Lower lobe of right lung (tissue), 2 donors: ENCODE measurements around the gene AKAP10. TPM values are rescaled to one million over a fixed set of nuclear protein-coding genes. Genes with fewer than 3 reads are reported as not detected.

ENCODE experiments used
- ATAC-seq, 2 donors: fragments of 200-7000 bp; cut with Tn5 transposase; one replicate each; pipeline ENCODE4 v1.9.1; 2020 to 2022; ENCODE audit warnings: mild to moderate bottlenecking in 2 of 2, moderate library complexity in 2 of 2
- DNase-seq: peaks from one replicate; pipeline ENCODE4 v3.0.0-alpha.2; 2020
- H3K27ac ChIP-seq: fragments of 200-600 bp; one replicate; pipeline ENCODE4 v1.8.0; 2022
- H3K27me3 ChIP-seq: fragments of 200-600 bp; one replicate; pipeline ENCODE4 v1.8.0; 2022; ENCODE audit warnings: low read depth
- H3K36me3 ChIP-seq: fragments of 200-600 bp; one replicate; pipeline ENCODE4 v1.8.0; 2022; ENCODE audit warnings: mild to moderate bottlenecking
- H3K4me1 ChIP-seq: fragments of 200-600 bp; one replicate; pipeline ENCODE4 v1.8.0; 2022
- H3K4me3 ChIP-seq: fragments of 200-600 bp; one replicate; pipeline ENCODE4 v1.8.0; 2022; ENCODE audit warnings: mild to moderate bottlenecking
- H3K9me3 ChIP-seq: fragments of 200-600 bp; one replicate; pipeline ENCODE4 v1.8.0; 2022
- intact Hi-C: fragments of 100-400 bp; cut with DNase I; formaldehyde crosslinking; loops from one replicate; pipeline ENCODE4 v1.11.0; 2022
- total RNA-seq: library from RNA; stranded (reverse); fragmentation: NEBNext Ultra II Directional; extraction: Animal tissue kit (Norgen Biotek cat#: 25700); gene quantifications from one replicate; pipeline ENCODE4 v1.2.1, GENCODE V29; 2021
- TF ChIP-seq, protein P1 (sequence below): fragments of 200-600 bp; IDR thresholded peaks from one replicate; pipeline ENCODE4 v1.8.0; 2022; ENCODE audit warnings: antibody characterized with exemption, mild to moderate bottlenecking
- donor health status: DM: no; HTN: yes; CAD: no; lungs with severe emphysema.

The AKAP10 gene
- total RNA-seq, 1 donor from 2014 or later = 38.1 TPM

DNA sequence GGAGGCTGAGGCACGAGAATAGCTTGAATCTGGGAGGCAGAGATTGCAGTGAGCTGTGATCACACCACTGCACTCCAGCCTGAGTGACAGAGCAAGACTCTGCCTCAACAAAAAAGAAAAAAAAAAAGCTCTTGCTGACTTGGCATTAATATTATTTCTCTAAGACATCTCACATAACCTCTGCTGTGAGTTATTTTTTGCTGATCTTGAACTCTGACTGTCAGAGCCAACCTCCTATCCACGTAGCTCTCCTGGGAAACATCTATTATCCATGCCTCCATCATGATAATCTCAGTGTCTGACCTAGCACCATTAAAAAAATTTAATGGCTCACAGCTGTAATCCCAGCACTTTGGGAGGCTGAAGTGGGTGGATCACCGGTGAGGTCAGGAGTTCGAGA, 97.2 kb downstream of the AKAP10 start:
- Histone ChIP-seq H3K4me3 (no peak overlapping the region), H3K36me3 (no peaks in the 10 kb centered on the region), H3K9me3 (no peaks in the 10 kb centered on the region), H3K27me3 (no peaks in the 10 kb centered on the region), H3K27ac (no peak overlapping the region), H3K4me1 (peaks cover 14% of the 10 kb centered on the region)
- TF ChIP-seq, protein P1, sequence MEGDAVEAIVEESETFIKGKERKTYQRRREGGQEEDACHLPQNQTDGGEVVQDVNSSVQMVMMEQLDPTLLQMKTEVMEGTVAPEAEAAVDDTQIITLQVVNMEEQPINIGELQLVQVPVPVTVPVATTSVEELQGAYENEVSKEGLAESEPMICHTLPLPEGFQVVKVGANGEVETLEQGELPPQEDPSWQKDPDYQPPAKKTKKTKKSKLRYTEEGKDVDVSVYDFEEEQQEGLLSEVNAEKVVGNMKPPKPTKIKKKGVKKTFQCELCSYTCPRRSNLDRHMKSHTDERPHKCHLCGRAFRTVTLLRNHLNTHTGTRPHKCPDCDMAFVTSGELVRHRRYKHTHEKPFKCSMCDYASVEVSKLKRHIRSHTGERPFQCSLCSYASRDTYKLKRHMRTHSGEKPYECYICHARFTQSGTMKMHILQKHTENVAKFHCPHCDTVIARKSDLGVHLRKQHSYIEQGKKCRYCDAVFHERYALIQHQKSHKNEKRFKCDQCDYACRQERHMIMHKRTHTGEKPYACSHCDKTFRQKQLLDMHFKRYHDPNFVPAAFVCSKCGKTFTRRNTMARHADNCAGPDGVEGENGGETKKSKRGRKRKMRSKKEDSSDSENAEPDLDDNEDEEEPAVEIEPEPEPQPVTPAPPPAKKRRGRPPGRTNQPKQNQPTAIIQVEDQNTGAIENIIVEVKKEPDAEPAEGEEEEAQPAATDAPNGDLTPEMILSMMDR = no peak
- intact Hi-C loops = no loop called here
- DNase-seq (no peak), ATAC-seq (no peak)

DNA sequence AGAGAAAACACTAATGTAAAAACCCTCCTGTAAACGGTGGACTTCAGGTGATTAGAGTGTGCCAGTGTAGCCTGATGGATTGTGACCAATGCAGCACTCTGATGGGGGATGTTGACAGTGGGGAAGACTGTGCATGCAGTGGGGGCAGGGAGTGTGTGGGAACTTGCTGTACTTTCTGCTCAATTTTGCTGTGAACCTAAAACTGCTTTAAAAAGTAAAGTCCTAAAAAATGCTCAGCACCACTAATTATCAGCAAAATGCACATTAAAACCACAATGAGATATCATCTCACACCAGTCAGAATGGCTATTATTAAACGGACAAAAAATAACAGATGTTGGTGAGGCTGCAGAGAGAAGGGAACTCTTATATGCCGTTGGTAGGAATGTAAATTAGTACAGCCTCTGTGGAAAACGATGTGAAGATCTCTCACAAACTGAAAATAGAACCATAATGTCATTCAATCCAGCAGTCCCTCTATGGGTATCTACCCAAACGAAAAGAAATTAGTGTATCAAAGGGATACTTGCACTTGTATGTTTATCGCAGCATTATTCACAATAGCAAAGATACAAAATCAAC, 100.2 kb downstream of the AKAP10 start:
- intact Hi-C loops = no loop called here
- Histone ChIP-seq H3K27ac (no peak overlapping the region), H3K36me3 (no peaks in the 10 kb centered on the region), H3K4me3 (no peak overlapping the region), H3K27me3 (no peaks in the 10 kb centered on the region), H3K9me3 (no peaks in the 10 kb centered on the region), H3K4me1 (peaks cover 14% of the 10 kb centered on the region)
- TF ChIP-seq, protein P1 = no peak
- DNase-seq (no peak), ATAC-seq (no peak)

DNA sequence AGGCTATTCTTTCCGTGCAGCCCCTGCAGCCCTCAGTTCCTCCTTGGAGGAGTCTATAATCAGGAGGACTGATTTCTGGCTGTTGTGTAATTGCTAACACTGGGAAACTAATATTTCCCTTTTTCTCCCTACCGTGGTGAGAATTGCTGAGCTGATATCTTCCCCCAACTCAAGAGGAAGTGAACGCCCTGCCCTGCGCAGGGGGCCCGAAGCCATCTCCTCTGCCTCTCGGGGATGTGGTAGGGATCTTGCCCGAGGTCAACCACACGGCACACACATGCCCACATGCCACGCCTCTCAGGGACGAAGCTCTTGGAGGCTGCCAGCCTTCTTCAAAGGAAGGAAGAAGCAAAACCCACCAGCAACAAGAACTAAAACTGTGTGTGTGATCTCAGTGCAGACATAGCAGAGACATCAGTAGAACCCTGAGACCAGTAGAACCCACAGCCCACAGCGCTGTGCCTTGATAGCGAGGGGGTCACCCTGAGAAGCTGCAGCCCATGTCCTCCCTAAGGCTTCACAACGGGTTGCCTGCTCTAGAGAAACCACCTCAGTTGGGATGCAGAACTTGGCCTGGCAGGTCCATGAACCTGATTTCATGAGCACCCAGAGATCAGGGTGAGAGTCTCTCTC, 101.0 kb downstream of the AKAP10 start:
- peaks cover 14% of the 10 kb centered on the region for H3K4me1 ChIP-seq
- DNase-seq (peak; percentile 80), ATAC-seq (peak; percentile 76 to 94)
- no peaks in the 10 kb centered on the region for H3K9me3 ChIP-seq
- no peak overlapping the region for H3K4me3 ChIP-seq
- intact Hi-C loops = no loop called here
- H3K27me3 ChIP-seq = no peaks in the 10 kb centered on the region
- H3K36me3 ChIP-seq = no peaks in the 10 kb centered on the region
- no peak overlapping the region for H3K27ac ChIP-seq
- TF ChIP-seq, protein P1 = no peak

DNA sequence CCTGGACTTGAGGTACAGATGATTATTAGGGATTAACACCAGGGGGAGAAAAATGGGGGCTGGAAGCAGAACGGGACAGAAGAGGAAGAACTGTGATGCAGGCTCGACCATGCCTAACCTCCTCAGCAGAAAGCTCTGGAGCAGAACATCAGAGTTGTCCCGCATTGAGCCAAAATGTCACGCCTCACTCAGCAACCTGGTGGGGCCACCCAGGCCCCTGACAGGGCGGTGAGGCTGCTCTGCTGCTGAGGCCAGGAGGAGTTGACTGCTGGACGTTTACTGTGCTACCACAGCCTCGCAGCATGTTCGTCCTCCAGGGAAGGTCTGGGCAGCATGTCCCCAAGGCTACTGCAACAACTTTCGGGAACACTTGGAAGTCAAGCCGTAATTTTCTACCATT, 103.4 kb downstream of the AKAP10 start:
- Histone ChIP-seq H3K9me3 (no peaks in the 10 kb centered on the region), H3K4me3 (no peak overlapping the region), H3K27ac (no peak overlapping the region), H3K4me1 (peaks cover 14% of the 10 kb centered on the region), H3K36me3 (no peaks in the 10 kb centered on the region), H3K27me3 (no peaks in the 10 kb centered on the region)
- TF ChIP-seq, protein P1 = no peak
- intact Hi-C loops = no loop called here
- no peak for ATAC-seq
- no peak for DNase-seq

DNA sequence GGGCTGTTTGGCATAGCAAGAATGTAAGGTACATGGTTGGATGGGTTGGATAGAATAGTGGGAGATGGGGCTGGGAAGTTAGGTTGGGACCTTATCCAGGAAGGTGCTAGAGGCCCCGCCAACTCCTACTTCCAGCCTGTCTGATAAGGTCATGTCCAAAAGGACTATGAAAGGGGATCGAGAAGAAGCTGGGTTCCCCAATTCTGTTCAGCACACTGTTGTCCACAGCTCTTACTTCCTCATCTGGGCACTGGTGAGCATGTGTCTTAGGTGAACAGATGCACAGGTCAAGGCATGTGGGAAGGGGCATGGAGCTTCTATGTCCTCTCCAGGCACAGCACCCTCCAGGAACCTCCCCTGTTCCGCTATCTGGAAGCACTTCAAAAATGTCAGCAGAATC, 104.3 kb downstream of the AKAP10 start:
- Histone ChIP-seq H3K27ac (no peak overlapping the region), H3K36me3 (no peaks in the 10 kb centered on the region), H3K9me3 (no peaks in the 10 kb centered on the region), H3K27me3 (no peaks in the 10 kb centered on the region), H3K4me1 (peaks cover 14% of the 10 kb centered on the region), H3K4me3 (no peak overlapping the region)
- ATAC-seq (peak in 1 of 2 donors; percentile 29), DNase-seq (no peak)
- intact Hi-C loops = no loop called here
- TF ChIP-seq, protein P1 = no peak
